Trophoblast cell (in vitro differentiated cells and primary cell): ENCODE data around the gene ZNF804A.

Experiments
- DNase-seq, 2 donors: peaks; one replicate each; pipeline ENCODE4 v3.0.0-alpha.2; 2016
- H2AFZ ChIP-seq: 2 replicates; pipeline ENCODE4 v1.6.1; 2013; ENCODE audit warnings: low read length, moderate library complexity, mild to moderate bottlenecking; ENCODE audit not compliant: insufficient read depth, poor library complexity
- H2AK5ac ChIP-seq: 2 replicates; pipeline ENCODE4 v1.6.1; 2013; ENCODE audit warnings: mild to moderate bottlenecking, low read length
- H2BK120ac ChIP-seq: 2 replicates; pipeline ENCODE4 v1.6.1; 2013; ENCODE audit warnings: low read length, mild to moderate bottlenecking, moderate library complexity; ENCODE audit not compliant: insufficient read depth, poor library complexity
- H2BK12ac ChIP-seq: 2 replicates; pipeline ENCODE4 v1.6.1; 2013; ENCODE audit warnings: mild to moderate bottlenecking, low read length, moderate library complexity
- H2BK5ac ChIP-seq: 2 replicates; pipeline ENCODE4 v1.6.1; 2013; ENCODE audit warnings: low read length, low read depth, moderate library complexity, mild to moderate bottlenecking; ENCODE audit not compliant: poor library complexity
- H3K14ac ChIP-seq: 2 replicates; pipeline ENCODE4 v1.6.1; 2013; ENCODE audit warnings: mild to moderate bottlenecking, low read length
- H3K18ac ChIP-seq: 2 replicates; pipeline ENCODE4 v1.6.1; 2013; ENCODE audit warnings: mild to moderate bottlenecking, low read length
- H3K23ac ChIP-seq: 2 replicates; pipeline ENCODE4 v1.6.1; 2013; ENCODE audit warnings: low read length
- H3K27ac ChIP-seq: 2 replicates; pipeline ENCODE4 v1.5.1; 2013; ENCODE audit warnings: low read depth, mild to moderate bottlenecking, inconsistent platforms, low read length, moderate library complexity
- H3K27me3 ChIP-seq: 2 replicates; pipeline ENCODE4 v1.6.1; 2013; ENCODE audit warnings: inconsistent platforms, mild to moderate bottlenecking, low read length, moderate library complexity; ENCODE audit not compliant: insufficient read depth
- H3K36me3 ChIP-seq, 2 experiments: 1 replicate in 1 of 2; 2 replicates in 1 of 2; pipeline ENCODE4 v1.6.1; 2013; ENCODE audit warnings: low read length in 2 of 2, mild to moderate bottlenecking in 2 of 2, moderate library complexity in 1 of 2; ENCODE audit not compliant: insufficient read depth in 2 of 2, control insufficient read depth in 1 of 2
- H3K4ac ChIP-seq: 2 replicates; pipeline ENCODE4 v1.6.1; 2013; ENCODE audit warnings: low read depth, mild to moderate bottlenecking, low read length, moderate library complexity
- H3K4me1 ChIP-seq, 2 experiments: 1 replicate in 1 of 2; 2 replicates in 1 of 2; pipeline ENCODE4 v1.6.1; 2013; ENCODE audit warnings: low read length in 2 of 2, mild to moderate bottlenecking in 2 of 2, moderate library complexity in 1 of 2; ENCODE audit not compliant: insufficient read depth in 2 of 2, control insufficient read depth in 1 of 2
- H3K4me2 ChIP-seq: 2 replicates; pipeline ENCODE4 v1.6.1; 2013; ENCODE audit warnings: inconsistent platforms, mild to moderate bottlenecking, low read length, moderate library complexity
- H3K4me3 ChIP-seq: 2 replicates; pipeline ENCODE4 v1.5.1; 2013; ENCODE audit warnings: mild to moderate bottlenecking, low read depth, low read length, inconsistent platforms
- H3K79me1 ChIP-seq: one replicate; pipeline ENCODE4 v1.6.1; 2013; ENCODE audit warnings: low read length
- H3K79me2 ChIP-seq: 2 replicates; pipeline ENCODE4 v1.6.1; 2013; ENCODE audit warnings: low read length, mild to moderate bottlenecking; ENCODE audit not compliant: control insufficient read depth, insufficient read depth, poor library complexity
- H3K9ac ChIP-seq: 2 replicates; pipeline ENCODE4 v1.6.1; 2013; ENCODE audit warnings: mild to moderate bottlenecking, low read length
- H3K9me3 ChIP-seq: 2 replicates; pipeline ENCODE4 v1.6.1; 2013; ENCODE audit warnings: low read depth, mild to moderate bottlenecking, control low read depth, inconsistent platforms, low read length; ENCODE audit not compliant: insufficient read depth
- H4K12ac ChIP-seq: 2 replicates; pipeline ENCODE4 v1.6.1; 2013; ENCODE audit warnings: low read depth, mild to moderate bottlenecking, low read length, moderate library complexity
- H4K8ac ChIP-seq: 2 replicates; pipeline ENCODE4 v1.6.1; 2013; ENCODE audit warnings: low read depth, mild to moderate bottlenecking, low read length, moderate library complexity
- H4K91ac ChIP-seq: one replicate; pipeline ENCODE4 v1.6.1; 2013; ENCODE audit warnings: low read depth, mild to moderate bottlenecking, low read length, moderate library complexity
- WGBS: extraction: QIAGEN DNeasy Blood & Tissue Kit; methylation state at CpG from one replicate; pipeline ENCODE4 v1.1.7; 2013; ENCODE audit warnings: missing lambda C conversion rate; ENCODE audit not compliant: insufficient read length, insufficient coverage; ENCODE audit errors: extremely low coverage; 5-methylcytosine and 5-hydroxymethylcytosine counted together

The ZNF804A gene

GRCh38 chr2:184562532-184562931, 35.8 kb upstream of the ZNF804A start:
- no peak overlapping the region for H2BK5ac ChIP-seq
- no peaks in the 10 kb centered on the region for H3K79me1 ChIP-seq
- H4K8ac ChIP-seq, result no peak overlapping the region
- no peak overlapping the region for H4K91ac ChIP-seq
- no peaks in the 10 kb centered on the region for H3K4me1 ChIP-seq
- no peak overlapping the region for H3K23ac ChIP-seq
- no peak overlapping the region for H2BK12ac ChIP-seq
- H3K79me2 ChIP-seq, result no peaks in the 10 kb centered on the region
- H3K4me2 ChIP-seq, result no peak overlapping the region
- H3K27ac ChIP-seq, result no peak overlapping the region
- no CpG with 5 or more reads among the region's 2 CpGs for WGBS
- no peak overlapping the region for H3K9ac ChIP-seq
- H2AK5ac ChIP-seq, result no peak overlapping the region
- no peaks in the 10 kb centered on the region for H3K27me3 ChIP-seq
- H3K18ac ChIP-seq, result no peak overlapping the region
- H3K4ac ChIP-seq, result no peak overlapping the region
- DNase-seq, result peak; percentile 7 to 35
- no peak overlapping the region for H2AFZ ChIP-seq
- H4K12ac ChIP-seq, result no peak overlapping the region
- H2BK120ac ChIP-seq, result no peak overlapping the region
- no peaks in the 10 kb centered on the region for H3K36me3 ChIP-seq
- H3K4me3 ChIP-seq, result no peak overlapping the region
- H3K9me3 ChIP-seq, result no peaks in the 10 kb centered on the region
- H3K14ac ChIP-seq, result no peak overlapping the region

- no peak overlapping the region for H4K12ac ChIP-seq
- no peaks in the 10 kb centered on the region for H3K79me1 ChIP-seq
- no peak overlapping the region for H3K27ac ChIP-seq
- H2AFZ ChIP-seq, result no peak overlapping the region
- no peak overlapping the region for H3K18ac ChIP-seq
- no peaks in the 10 kb centered on the region for H3K4me1 ChIP-seq
- no peaks in the 10 kb centered on the region for H3K27me3 ChIP-seq
- H4K91ac ChIP-seq, result no peak overlapping the region
- H3K4ac ChIP-seq, result no peak overlapping the region
- H4K8ac ChIP-seq, result no peak overlapping the region
- H3K9me3 ChIP-seq, result no peaks in the 10 kb centered on the region
- DNase-seq, result no peak
- H2BK12ac ChIP-seq, result no peak overlapping the region
- H3K9ac ChIP-seq, result no peak overlapping the region
- H2BK120ac ChIP-seq, result no peak overlapping the region
- no peak overlapping the region for H2AK5ac ChIP-seq
- H3K4me3 ChIP-seq, result no peak overlapping the region
- no peaks in the 10 kb centered on the region for H3K79me2 ChIP-seq
- WGBS, result no CpG with 5 or more reads among the region's 1 CpG
- no peaks in the 10 kb centered on the region for H3K36me3 ChIP-seq
- H3K4me2 ChIP-seq, result no peak overlapping the region
- H3K14ac ChIP-seq, result no peak overlapping the region
- no peak overlapping the region for H2BK5ac ChIP-seq
- H3K23ac ChIP-seq, result no peak overlapping the region
These were observed 34.2 kb upstream of the ZNF804A start for GRCh38 chr2:184564092-184564491.

GRCh38 chr2:184566716-184567115, 31.6 kb upstream of the ZNF804A start:
- Histone ChIP-seq H4K12ac (no peak overlapping the region), H3K36me3 (no peaks in the 10 kb centered on the region), H2BK12ac (no peak overlapping the region), H3K4me1 (no peaks in the 10 kb centered on the region), H3K79me1 (no peaks in the 10 kb centered on the region), H3K9me3 (no peaks in the 10 kb centered on the region), H4K91ac (no peak overlapping the region), H2BK120ac (no peak overlapping the region), H3K27me3 (no peaks in the 10 kb centered on the region), H3K14ac (no peak overlapping the region), H2BK5ac (no peak overlapping the region), H3K18ac (no peak overlapping the region), H3K27ac (no peak overlapping the region), H3K79me2 (no peaks in the 10 kb centered on the region), H3K4me3 (no peak overlapping the region), H4K8ac (no peak overlapping the region), H2AK5ac (no peak overlapping the region), H2AFZ (no peak overlapping the region), H3K4ac (no peak overlapping the region), H3K9ac (no peak overlapping the region), H3K23ac (no peak overlapping the region), H3K4me2 (no peak overlapping the region)
- no peak for DNase-seq
- no CpG with 5 or more reads among the region's 3 CpGs for WGBS

GRCh38 chr2:184577056-184577455, 21.3 kb upstream of the ZNF804A start:
- WGBS, result no CpG with 5 or more reads among the region's 1 CpG
- no peak overlapping the region for H2AK5ac ChIP-seq

More at GRCh38 chr2:184577056-184577455, 21.3 kb upstream of the ZNF804A start:
- Histone ChIP-seq H3K79me1 (no peaks in the 10 kb centered on the region), H3K4me3 (no peak overlapping the region), H4K8ac (no peak overlapping the region), H3K9ac (no peak overlapping the region), H3K4me2 (no peak overlapping the region), H2BK5ac (no peak overlapping the region), H3K27ac (no peak overlapping the region), H4K91ac (no peak overlapping the region), H2BK12ac (no peak overlapping the region), H3K14ac (no peak overlapping the region), H3K4me1 (no peaks in the 10 kb centered on the region), H3K79me2 (no peaks in the 10 kb centered on the region), H3K9me3 (no peaks in the 10 kb centered on the region), H4K12ac (no peak overlapping the region), H3K4ac (no peak overlapping the region), H2AFZ (no peak overlapping the region), H3K27me3 (no peaks in the 10 kb centered on the region), H3K23ac (no peak overlapping the region), H2BK120ac (no peak overlapping the region), H3K18ac (no peak overlapping the region), H3K36me3 (no peaks in the 10 kb centered on the region)
- DNase-seq, result no peak
